ENCODE data around the gene PTMS. TPM values are rescaled to one million over a fixed set of nuclear protein-coding genes. Genes with fewer than 3 reads are reported as not detected.

The PTMS gene
- total and polyA plus RNA-seq, 2 donors (not counting 3 experiments of a cell fraction or from before 2014, with no cell fraction given): 555 to 661 TPM

GRCh38 chr12:6722863-6723262 lies 43.3 kb upstream of the PTMS start:
- no TSS peak for BruUV-seq (replicated peaks)
- no peak overlapping the region for H3K9ac ChIP-seq (replicated peaks; ENCODE audit: extremely low read depth, insufficient read depth, low read length)
- H3K36me3 ChIP-seq (ENCODE audit: control insufficient read depth in 2 of 2, extremely low read depth in 1 of 2, insufficient read depth in 2 of 2, low read length in 2 of 2): no peaks in the 10 kb centered on the region
- no peaks in the 10 kb centered on the region for H3K9me3 ChIP-seq (replicated peaks; ENCODE audit: control insufficient read depth, insufficient read depth, low read length)
- H3K79me2 ChIP-seq (ENCODE audit: control insufficient read depth, insufficient read depth, low read length): peaks cover 2% of the 10 kb centered on the region
- H3K9me1 ChIP-seq (replicated peaks; ENCODE audit: control insufficient read depth, extremely low read depth, insufficient read depth, low read length): no peaks in the 10 kb centered on the region
- peak overlapping the region in 1 of 3 experiments; percentile 45 for H3K4me3 ChIP-seq (replicated peaks in 1 of 3; ENCODE audit: insufficient read depth in 1 of 3, low read depth in 1 of 3, low read length in 3 of 3)
- FAIRE-seq (no peak), DNase-seq (ENCODE audit: low read depth, low spot score) (no peak)
- intact Hi-C loops (cut with micrococcal nuclease) (loop anchor here (1.0 kb wide), 1 partner anchor 106 kb away; no protein-coding TSS in a partner anchor), dilution Hi-C loops (cut with MboI; ENCODE audit: extremely low pct_ligation_motif_present, low sequenced_read_pairs) (no loop called here)
- H3K27ac ChIP-seq (ENCODE audit: insufficient read depth, low read depth, low read length): no peak overlapping the region
- ChIA-PET POLR2A (no interaction called here), CTCF (interaction anchor here (0.7 to 1.8 kb wide), 5 partner anchors 33 to 257 kb away, joined by 3 to 12 read pairs (median 3); partner anchors contain the start of genes PTMS and ZNF384)
- TF ChIP-seq MYC (IDR thresholded peaks at IDR 0.05; ENCODE audit: low read depth, low read length) (no peak), CTCF (IDR thresholded peaks at IDR 0.05; ENCODE audit: extremely low read depth in 1 of 2, insufficient read depth in 1 of 2, low read depth in 1 of 2, low read length in 2 of 2) (no peak), EZH2 (IDR thresholded peaks at IDR 0.05; ENCODE audit: borderline replicate concordance, low read depth, low read length, severe bottlenecking) (no peak), POLR2AphosphoS5 (IDR thresholded peaks at IDR 0.05; ENCODE audit: insufficient read depth, low read depth, low read length) (no peak), JUN (IDR thresholded peaks at IDR 0.05; ENCODE audit: borderline replicate concordance, insufficient read depth, insufficient read length, low read depth) (no peak), MAX (IDR thresholded peaks at IDR 0.05; ENCODE audit: insufficient read depth, insufficient read length) (no peak), POLR2A (IDR thresholded peaks at IDR 0.05; ENCODE audit: low read depth, low read length) (no peak), FOS (IDR thresholded peaks at IDR 0.05; ENCODE audit: borderline replicate concordance, insufficient read depth, low read length) (no peak)
- no peaks in the 10 kb centered on the region for H4K20me1 ChIP-seq (replicated peaks; ENCODE audit: control insufficient read depth, extremely low read depth, insufficient read depth, low read length)
- peak overlapping the region; percentile 70 for H3K4me2 ChIP-seq (ENCODE audit: insufficient read depth, low read length)
- H3K27me3 ChIP-seq (ENCODE audit: control insufficient read depth in 2 of 2, insufficient read depth in 2 of 2, low read length in 2 of 2): no peaks in the 10 kb centered on the region
- peaks cover 11% of the 10 kb centered on the region for H3K4me1 ChIP-seq (ENCODE audit: control insufficient read depth, extremely low read depth, insufficient read depth, low read length)
- H2AFZ ChIP-seq (ENCODE audit: low read depth, low read length): no peak overlapping the region
